Measurements from ENCODE around the gene HIC1.
A peak's percentile ranks its signal among the peaks of the same experiment; 100 is the strongest.

The HIC1 gene

DNA sequence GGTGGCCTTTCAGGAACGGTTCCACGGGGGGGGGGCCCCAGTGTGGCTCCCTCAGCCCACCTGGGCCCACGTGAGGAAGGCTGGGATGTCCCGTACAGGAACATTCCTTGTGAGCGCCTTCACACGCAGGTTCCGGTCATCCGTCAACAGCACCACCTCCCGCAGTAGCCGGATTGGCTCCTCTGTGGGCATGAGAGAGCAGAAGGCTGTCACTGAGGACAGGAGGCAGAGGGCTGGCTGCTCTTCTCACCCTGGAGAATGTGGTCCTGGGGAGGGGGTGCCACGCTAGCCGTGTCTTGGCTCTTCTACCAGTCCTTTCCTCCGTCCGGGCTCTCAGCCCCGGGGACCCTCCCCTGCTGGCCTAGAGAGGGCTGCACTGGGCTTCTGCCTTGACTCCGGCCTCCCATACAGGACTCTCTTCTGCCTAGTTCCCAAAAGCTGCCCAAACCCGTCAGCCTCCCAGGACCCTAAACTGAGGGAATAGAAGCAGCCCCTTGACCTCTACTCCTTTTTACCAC is 6.6 kb downstream of the HIC1 start:
- DNase-seq = no peak

DNA sequence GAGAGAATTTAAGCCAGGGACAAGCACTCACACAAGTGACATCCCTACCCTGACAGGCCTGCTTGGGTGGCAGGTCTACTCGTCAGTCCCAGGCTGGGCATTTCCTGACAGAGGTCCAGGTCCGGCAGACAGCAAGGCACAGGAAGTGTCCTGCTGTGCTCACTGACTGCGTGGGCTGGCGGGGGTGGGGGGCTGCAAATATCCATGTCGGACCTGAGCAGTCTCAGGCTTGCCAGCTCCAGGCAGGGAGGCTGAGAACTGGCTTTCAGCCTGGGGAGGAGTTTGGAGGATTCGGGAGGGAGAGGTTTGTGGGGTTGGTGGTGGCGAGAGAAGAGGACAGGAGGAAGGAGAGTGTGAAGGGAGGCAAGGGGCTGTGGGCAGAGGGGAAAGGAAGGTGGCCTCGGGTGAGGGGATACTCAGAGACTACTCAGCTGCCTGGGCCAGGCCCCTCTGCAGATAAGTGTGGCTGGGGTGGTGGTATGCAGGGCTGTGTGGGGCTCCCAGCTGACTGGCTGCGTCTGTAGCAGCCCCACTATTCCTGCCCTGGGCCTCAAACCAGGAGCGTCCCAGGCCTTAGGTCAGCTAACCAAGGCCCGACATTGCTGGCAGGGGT is 7.8 kb downstream of the HIC1 start:
- no peak for DNase-seq

DNA sequence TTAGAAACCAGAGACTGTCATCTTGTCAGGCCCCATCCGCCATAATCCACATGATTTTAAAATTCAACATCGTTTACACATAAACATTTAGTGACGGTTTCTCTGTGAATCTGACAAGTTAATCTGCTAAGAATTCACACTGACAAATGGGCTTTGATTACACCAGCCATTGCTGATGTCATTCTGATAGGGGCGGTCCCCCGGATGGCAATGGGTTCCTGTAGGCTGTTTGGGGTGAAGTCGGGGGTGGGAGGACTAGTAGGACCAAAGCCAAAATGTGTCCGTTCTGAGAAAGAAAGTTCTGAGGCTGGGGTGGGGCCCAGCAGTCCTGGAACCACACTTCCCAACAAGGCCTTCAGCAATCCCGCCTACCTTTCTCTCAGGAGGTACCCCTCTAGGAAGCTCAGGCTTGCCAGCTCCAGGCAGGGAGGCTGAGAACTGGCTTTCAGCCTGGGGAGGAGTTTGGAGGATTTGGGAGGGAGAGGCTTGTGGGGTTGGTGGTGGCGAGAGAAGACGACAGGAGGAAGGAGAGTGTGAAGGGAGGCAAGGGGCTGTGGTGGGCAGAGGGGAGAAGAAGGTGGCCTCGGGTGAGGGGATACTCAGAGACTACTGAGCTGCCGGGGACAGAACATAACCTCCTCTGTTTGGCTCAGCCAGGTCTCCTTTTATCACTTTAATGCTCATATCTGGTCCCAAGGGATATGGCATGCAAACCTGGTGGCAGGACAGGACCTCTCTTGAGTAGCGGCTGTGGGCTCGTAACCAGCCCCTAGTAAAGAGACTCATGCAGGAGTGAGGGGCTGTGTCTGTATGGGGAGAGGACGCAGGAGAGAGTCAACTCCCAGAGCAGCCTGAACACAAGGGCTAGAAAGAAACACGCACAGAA is 8.6 kb downstream of the HIC1 start:
- no peak for DNase-seq

DNA sequence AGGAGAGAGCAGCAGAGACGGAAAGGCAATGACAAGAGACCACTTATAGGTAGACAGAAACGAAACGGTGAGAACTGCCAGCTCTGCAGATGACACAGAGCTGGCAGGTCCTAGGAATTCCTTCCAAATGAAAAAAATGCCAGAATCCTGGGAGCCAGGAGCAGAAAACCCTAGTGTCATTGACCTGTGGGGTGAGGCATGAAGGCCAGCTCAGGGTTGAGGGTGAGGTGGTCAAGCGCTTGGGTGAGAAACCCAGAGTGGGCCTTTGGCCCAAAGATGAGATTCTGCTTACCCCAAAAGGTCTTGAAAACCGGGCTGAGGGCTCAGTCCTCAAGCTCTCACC is 9.2 kb downstream of the HIC1 start:
- DNase-seq = no peak

DNA sequence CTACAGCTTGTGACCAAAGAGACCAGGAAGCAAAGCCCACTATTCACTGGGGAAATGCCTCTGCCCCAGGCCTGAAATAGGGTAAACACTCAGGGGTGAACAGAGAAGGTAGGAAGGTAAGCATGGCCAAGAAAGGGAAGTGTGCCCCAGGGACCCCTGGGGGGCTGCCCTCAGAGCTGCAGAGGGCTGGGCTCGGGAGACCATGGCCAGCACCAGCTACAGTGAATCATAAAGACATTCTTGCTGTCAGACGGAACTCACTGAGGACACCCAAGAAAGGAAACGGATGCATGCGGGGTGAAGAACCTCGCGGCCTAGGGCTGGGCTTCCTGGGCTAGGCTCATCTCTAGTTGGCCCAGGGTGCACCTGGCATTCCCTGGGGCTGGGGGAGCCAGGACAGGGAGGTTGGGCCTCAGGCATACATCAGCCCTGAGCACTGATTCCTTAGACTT is 9.6 kb downstream of the HIC1 start:
- DNase-seq = no peak

DNA sequence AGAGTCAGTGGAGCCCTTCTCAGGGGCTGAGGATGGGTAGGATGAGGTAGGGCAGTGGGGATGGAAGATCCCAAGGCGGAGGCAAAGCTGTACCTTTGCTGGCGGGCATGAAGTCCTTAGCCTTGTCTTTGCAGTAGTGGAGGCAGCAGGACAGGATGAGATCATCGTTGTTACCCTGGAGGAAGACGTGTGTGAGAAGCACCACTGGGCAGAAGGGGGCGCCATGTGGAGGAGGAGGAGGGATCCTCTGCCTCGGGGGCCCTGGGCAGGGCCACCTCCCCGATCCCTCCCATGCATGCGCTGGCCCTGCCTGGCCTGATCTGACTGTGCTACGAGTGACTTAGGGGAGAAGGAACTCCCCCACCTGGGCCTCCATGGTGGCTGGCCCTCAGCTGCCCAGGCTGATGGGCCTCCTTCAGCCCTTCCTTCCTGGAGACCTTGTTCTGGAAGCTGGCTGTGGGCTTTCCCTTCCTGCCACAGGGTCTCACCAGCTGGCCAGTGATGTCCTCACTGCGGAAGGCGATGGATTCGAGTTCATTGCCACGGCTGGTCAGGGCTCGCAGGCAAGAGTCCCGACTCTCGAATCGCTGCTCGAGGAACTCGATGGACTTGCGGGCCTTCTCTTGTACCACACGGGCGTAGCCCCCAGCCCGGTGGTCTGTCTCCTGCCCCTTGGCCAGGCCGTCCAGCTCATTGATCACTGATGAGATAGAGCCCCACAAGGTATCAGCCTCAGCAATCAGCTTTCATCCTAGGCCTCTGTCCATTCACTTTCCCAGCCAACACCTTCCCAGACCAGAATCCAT is 10.3 kb downstream of the HIC1 start:
- DNase-seq = peak; percentile 21 to 41 (median 30)

DNA sequence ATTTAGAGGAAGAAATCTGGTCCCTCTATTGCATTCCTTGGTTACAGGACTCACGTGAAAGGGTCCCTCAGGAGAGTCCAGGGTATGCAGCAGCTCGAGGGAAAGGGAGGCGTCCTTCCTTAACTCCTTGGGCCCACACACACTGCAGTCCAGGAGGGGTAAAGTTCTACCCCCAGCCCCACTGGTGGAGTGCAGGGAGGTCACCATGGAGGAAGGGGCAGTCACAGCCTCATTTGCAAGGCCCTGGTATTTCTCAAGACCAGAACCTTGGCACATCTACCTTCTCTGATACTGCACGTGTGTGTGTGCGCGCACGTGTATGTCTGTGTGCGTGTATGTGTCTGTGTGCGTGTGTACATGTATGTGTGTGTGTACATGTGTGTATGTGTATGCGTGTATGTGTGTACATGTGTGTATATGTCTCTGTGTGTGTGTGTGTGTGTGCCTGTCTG is 11.1 kb downstream of the HIC1 start:
- no peak for DNase-seq

DNA sequence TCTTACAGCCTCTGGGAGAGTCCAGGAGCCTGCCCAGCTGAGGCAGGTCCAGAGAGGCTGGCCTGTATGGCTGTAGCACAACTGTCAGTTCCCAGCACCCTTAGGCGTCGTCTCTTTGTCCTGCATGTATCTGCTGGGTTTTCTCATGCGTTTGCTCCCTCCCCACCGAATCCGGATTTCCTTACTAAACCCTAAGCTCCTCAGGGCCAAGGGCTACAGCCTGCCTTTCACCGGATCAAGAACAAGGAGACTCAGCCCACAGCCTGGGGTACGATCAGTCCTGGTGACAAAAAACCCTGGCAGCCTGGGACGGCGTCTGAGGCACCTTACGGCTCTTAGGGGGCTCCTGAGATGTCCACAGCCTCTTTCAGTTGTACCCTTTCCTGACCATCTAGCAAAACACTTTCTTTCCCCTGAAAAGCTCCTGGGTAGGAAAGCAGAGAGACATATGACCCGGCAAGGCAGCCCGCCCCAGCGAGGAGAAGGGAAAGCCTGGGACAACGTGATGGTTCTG is 12.2 kb downstream of the HIC1 start:
- DNase-seq = no peak

DNA sequence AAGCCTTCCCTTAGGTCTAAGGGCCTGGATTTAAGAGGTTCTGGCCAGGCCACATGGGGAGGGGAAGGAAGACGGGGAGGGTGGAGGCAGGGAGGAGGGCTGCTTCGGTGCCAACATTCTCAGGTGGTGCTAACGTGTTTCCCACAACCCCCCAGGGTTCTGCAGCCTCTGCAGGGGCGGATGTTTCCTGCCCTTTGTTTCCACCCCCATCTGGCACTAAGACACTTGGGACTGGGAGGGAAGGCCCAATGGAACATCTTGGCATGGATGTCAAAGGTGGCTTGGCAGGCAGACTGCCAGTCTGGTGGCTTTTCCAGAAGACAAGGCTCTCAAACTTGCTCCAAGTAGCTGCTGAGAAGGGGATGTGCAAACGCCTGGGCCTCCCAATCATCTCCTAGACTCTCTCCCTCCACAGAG is 12.7 kb downstream of the HIC1 start:
- no peak for DNase-seq

DNA sequence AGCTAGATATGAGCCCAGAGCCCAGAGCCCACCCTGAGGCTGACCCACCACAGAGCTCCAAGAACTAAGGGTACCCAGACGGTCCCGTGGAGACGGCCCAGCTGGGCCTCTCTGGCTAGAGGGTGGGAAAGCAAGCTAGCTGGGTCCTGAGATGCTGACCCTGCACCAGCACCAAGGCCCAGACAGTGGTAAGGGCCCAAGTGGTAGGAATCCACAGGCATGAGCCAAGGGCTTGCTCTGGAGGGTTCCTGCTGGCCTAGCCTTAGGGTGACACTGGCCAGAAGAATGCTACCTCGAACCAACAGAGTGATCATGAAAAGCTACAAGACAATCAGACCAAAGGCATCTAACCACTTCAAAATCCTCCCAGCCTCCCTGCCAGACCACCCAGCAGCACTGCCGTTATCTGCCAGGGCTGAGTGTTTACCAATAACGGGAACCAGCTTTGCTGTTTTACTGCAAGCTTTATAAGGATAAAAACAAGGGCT is 13.2 kb downstream of the HIC1 start:
- no peak for DNase-seq

DNA sequence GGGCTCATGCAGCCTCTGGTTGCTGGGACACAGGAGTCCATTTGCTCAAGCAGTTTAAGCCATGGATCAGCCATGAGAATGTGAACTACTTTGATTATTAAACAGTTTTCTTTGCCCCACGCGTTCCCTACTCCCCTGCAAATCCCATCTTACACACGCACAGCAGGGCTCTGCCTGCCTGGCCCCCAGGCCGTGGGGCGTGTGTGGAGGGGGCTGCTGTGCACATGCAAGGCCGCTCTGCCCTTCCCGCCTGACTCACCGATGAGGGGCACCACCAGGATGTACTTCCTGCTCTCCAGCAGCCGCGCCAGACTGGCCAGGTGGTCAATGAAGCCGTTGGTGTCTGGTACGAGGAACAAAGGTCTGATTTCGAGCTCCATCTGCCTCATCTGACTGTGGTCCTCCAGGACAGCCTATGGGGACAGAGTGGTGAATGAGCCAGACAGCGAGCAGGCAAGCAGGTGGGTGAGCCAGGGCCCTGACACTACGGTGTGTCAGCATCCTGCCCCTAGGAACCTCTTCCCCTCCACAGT is 13.7 kb downstream of the HIC1 start:
- no peak for DNase-seq

DNA sequence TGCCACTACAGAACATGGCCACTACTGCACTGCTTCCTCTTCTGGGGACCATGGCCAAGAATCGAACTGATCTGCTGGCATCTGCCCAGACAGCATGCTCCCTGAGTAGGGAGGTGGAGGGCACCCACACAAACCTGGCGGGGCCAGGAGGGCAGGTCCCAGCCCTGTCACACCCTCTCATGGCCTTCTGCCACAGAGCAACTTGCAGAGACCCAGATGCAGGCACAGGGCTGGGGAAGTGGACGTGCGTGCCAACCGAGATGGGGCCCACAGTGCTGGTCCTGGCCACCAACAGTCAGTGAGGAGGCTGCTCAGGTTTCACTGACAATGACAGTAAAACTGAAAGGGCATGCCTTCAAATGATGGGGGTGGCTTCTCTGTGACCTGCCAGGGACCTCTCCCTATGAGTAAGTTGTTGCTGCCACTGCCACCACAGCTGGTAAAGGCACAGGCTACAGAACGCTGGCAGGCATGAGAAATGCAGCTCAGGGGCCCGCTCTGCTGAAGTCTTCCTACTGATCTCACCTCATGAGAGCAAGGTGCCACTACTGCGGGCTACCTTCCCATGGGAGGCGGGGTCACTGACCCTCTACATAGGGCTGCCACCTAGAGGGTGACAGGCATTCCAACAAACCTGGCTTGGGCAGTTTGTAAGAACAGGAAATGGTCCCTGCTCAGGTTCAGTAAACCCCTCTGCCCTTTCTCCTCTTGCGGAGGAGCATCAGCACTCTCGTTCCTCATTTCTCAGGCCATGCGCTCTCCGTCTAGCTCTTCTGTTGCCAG is 15.5 kb downstream of the HIC1 start:
- peak in 2 of 4 experiments; percentile 35 to 46 for DNase-seq

DNA sequence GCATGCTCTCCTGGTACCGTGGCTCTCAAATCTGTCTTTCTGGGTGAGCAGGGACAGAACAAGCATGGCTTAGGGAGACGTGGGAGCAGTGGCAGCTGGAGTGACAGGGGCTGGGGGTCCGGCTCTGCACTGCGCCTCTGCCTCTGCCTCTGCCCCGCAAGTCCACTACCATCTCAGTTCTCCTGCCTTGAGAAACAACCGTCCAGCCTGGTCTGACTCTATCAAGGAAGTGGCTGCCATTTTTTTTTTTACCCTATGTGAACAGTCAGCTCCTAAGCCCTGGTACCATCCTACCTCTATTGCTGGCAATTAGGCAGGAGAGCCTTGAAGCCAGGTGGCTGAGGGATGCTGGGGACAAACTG is 16.1 kb downstream of the HIC1 start:
- DNase-seq = no peak

DNA sequence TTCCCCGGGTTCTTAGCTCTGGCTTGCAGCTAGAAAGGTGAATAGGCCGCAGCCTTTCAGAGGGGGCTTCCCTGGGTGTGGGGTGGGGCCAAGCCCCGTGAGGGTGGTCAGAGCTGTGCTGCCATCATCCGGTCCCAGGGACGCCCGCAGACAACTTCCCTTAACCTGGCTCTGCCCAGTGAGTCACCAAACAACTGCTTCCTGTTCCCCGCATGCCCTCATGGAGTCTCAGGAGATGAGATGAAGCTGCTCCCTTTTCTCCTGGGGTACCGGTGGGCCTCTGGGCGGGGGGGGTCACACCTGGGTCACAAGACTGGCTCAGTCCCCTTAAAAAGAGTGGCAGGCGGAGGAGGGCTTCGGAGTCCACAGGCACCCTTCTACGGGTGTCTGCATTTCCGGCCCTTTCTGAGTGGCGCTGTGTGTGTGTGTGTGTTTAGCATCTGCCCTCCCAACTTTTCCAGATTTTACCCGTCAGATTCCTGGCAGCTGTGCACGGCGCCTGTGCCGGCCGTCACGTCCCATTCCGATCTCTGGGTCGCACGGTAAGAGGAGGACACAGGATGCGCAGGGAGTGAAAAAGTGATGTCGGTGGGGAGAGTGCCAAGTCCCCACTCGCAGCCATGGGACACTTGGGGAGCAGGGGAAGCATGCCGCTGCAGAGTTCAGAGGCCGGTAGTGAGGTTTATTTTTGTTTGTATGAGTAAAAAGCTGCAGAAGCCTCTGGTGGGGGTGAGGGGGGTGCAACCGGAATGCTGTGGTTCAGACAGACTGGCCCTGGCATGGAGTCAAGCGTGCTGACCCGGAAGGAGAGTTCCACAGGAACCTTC is 16.8 kb downstream of the HIC1 start:
- no peak for DNase-seq

DNA sequence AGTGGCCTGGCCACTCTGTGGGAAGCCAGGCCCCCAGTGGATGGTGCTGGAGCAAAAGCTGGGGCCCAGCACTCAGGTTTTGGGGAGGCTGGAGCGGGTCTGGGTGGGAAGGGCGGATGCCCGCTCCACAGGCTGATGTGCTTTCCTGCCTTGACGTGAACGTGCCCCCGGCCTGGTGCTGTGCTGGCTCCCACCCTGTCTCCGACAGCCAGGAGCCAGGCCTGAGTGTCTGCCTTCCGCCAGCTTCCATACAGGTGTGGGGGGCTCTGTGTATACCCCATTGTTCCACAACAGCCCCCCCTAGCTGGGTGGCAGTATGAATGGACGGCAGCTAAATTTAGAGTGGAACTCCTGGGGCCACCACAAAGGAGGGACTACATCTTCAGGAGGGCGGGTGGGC is 20.0 kb downstream of the HIC1 start:
- no peak for DNase-seq

DNA sequence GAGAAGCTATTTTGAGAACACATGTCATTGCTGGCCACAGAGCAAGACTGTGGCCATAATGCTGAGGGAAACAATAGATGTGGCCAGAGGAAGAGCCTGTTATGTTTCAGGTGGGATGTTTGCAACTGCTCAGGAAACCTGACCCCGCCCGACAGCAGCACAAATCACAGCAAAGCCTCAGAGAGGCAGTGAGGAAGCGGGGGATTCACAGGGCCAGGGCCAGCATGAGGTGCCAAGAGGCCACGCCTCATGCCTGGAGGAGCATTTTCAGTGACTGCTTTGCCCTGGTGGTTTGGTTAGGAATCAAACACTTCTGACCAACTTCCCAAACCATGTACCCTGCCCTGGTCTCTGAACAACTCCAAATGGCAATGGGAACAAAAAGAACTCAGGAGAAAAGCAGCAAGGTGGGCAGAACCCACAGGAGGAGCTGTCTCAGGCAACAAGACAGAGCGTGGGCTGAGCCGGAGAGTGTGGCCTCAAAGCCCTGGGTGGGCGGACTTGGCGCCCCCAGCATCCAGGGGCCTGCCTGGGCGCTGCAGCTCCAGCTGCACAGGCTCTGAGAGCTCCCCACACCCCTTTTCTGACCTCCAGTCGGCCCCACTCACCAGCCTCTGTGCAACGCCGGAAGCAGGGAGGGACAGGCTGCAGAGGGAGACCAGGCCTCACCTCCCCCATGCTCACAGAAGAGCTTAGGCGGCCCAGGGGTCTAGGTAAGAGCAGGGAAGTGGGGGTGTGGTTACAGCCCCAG is 20.6 kb downstream of the HIC1 start:
- DNase-seq = no peak

DNA sequence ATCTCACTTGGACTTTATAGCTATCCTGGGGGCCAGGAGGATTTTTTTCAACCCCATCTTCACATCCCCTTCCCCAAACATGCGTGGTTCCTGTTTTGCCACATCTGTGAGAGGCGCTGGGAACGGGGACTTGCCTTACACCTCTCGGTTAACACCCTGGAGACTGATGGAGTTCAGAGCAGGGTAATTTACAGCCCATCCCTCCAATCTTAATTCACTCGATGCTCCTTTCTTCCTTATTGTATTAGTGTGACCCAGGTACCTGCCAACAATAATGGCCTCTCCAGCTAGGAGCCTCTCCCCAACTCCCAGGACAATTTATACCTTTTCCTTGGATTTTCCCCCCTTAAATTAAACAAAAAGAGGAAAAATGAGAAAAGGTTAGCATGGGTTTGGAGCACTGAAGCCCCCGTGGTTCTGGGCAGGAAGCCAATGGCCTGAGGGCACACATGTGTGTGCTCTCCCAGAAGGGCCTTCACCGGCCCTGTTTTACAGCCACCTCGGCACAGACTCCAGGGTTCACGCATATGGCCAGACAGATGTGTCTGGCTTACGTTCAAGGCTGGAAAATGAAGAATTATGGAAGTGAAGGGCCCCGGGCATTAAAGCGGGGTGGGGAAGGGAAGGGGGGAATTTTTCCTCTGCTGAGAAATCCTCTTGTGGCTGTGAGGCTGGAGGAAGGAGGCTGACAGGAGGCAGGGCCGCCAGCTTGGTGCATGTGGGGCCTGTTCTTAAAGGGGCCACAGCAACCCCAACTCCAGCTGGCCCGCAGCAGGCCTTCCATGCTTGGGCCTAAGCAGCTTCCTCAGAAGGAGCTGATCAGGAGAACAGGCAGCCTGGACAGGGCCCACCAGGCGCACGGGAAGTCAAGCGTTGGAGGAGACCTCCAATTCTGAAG is 21.4 kb downstream of the HIC1 start:
- DNase-seq = no peak

DNA sequence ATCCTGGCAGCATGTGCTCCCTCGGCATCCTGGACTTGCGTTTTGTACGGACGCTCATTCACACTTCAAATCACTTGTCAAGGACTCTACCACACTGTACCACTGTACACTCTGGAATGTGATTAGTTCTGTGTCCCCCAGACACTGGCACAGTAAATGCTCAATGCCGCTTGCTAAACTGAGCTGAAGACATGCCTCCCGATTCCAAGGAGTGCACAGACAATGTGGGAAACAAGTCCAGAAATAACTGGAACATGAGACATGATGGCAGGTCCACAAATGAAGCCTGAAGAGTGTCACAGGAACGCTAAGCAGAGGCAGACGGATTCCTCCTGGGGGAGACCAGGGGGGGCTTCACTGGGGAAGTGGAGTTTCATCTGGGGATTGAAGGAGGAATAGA is 22.1 kb downstream of the HIC1 start:
- no peak for DNase-seq

DNA sequence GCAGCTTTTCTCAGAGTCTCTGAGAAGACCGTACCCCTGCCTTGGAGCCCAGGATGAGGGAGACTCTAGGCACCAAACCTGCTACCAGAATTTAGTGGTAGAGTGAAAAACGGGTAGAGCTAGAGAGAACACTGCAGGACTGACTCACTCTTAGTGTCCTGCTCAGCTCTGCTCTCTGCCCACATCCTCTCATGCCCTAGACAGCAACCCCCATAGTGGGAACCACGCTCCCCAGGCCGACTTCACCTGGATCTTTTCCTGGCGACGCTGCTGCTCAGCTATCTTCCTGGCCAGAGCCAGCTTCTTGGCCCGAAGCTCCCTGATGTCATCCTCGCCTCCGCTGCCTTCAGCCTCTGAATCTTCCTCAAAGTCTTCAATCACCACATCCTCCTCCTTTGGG is 26.7 kb downstream of the HIC1 start:
- no peak for DNase-seq
